ENCODE data around the gene CDKN2B. TPM values are rescaled to one million over a fixed set of nuclear protein-coding genes. Genes with fewer than 3 reads are reported as not detected.

The CDKN2B gene
- total and polyA plus RNA-seq, 2 experiments from 2014 or later, result 0.21 to 1.8 TPM

DNA sequence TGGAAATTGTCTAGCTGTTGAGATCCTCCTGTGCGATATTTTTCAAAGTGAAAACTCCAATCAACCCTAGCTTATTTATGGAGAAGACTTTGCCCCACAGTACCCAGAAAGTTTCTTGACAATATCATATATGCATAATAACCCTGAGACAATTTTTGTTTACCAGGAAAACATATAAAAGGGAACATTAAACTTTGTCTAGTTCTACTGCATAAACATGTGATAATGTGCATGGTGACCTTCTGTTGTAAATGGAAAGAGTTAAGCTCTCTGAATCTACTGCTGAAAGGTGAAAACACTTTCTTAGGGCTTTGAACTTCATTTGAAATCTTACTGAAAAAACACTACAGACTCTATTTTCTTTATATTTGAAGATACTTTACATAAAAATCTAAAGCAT, 32.2 kb upstream of the CDKN2B start:
- TF ChIP-seq, protein P1, sequence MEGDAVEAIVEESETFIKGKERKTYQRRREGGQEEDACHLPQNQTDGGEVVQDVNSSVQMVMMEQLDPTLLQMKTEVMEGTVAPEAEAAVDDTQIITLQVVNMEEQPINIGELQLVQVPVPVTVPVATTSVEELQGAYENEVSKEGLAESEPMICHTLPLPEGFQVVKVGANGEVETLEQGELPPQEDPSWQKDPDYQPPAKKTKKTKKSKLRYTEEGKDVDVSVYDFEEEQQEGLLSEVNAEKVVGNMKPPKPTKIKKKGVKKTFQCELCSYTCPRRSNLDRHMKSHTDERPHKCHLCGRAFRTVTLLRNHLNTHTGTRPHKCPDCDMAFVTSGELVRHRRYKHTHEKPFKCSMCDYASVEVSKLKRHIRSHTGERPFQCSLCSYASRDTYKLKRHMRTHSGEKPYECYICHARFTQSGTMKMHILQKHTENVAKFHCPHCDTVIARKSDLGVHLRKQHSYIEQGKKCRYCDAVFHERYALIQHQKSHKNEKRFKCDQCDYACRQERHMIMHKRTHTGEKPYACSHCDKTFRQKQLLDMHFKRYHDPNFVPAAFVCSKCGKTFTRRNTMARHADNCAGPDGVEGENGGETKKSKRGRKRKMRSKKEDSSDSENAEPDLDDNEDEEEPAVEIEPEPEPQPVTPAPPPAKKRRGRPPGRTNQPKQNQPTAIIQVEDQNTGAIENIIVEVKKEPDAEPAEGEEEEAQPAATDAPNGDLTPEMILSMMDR (IDR thresholded peaks at IDR 0.05; ENCODE audit: low read depth, low read length), result no peak
- Histone ChIP-seq H3K9me3 (ENCODE audit: low read depth) (no peaks in the 10 kb centered on the region), H3K4me3 (no peak overlapping the region), H3K27ac (no peak overlapping the region), H3K27me3 (peaks cover 3% of the 10 kb centered on the region), H3K4me1 (ENCODE audit: low read depth) (no peaks in the 10 kb centered on the region), H3K36me3 (no peaks in the 10 kb centered on the region)
- no peak for DNase-seq (ENCODE audit: low read depth in 1 of 2, low spot score in 1 of 2)

DNA sequence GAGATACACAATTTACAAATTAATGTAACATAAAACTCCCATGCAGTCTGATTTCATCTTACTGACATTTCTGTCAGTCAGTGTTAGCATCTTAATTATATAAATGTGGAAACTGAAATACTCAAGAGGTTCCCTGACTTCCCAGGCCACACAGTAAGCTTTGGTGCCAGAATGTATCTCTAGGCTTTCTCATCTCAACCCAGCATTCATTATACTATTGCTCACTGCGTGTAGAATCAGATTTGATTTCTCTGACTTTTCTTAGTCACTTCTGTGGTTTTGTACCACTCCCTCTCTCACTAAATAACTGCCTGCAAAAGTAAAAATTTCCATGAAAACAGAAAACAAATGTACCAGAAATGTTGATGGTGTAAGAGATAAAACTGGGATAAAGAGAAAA, 31.7 kb upstream of the CDKN2B start:
- no peaks in the 10 kb centered on the region for H3K9me3 ChIP-seq (ENCODE audit: low read depth)
- H3K27ac ChIP-seq, result no peak overlapping the region
- H3K36me3 ChIP-seq, result no peaks in the 10 kb centered on the region
- DNase-seq (ENCODE audit: low read depth in 1 of 2, low spot score in 1 of 2), result peak in 1 of 2 donors; percentile 51
- TF ChIP-seq, protein P1 (IDR thresholded peaks at IDR 0.05; ENCODE audit: low read depth, low read length), result no peak
- H3K4me1 ChIP-seq (ENCODE audit: low read depth), result no peaks in the 10 kb centered on the region
- H3K4me3 ChIP-seq, result no peak overlapping the region
- H3K27me3 ChIP-seq, result peaks cover 3% of the 10 kb centered on the region

DNA sequence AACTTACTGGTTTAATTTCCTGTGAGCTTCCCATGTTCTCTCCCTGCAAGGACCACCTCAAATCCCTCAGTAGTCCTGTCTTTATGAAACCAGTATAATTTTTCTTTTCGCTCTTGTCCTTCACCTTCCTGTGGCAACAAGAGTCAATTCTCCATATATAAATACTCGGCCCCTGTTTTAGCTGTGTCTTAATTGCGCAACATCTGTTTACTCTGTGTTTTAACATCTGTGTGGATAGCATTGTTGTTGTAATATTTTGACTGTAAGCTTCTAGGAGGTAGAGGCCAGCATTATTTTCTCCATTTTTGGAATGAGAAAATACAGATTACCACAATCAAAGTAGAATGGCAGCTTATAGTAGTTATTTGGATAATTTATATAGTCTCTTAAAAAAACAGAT, 30.2 kb upstream of the CDKN2B start:
- DNase-seq (ENCODE audit: low read depth in 1 of 2, low spot score in 1 of 2), result peak in 1 of 2 donors; percentile 49
- H3K4me1 ChIP-seq (ENCODE audit: low read depth), result no peaks in the 10 kb centered on the region
- H3K36me3 ChIP-seq, result no peaks in the 10 kb centered on the region
- H3K27ac ChIP-seq, result no peak overlapping the region
- no peaks in the 10 kb centered on the region for H3K27me3 ChIP-seq
- TF ChIP-seq, protein P1 (IDR thresholded peaks at IDR 0.05; ENCODE audit: low read depth, low read length), result no peak
- H3K9me3 ChIP-seq (ENCODE audit: low read depth), result no peaks in the 10 kb centered on the region
- H3K4me3 ChIP-seq, result no peak overlapping the region

DNA sequence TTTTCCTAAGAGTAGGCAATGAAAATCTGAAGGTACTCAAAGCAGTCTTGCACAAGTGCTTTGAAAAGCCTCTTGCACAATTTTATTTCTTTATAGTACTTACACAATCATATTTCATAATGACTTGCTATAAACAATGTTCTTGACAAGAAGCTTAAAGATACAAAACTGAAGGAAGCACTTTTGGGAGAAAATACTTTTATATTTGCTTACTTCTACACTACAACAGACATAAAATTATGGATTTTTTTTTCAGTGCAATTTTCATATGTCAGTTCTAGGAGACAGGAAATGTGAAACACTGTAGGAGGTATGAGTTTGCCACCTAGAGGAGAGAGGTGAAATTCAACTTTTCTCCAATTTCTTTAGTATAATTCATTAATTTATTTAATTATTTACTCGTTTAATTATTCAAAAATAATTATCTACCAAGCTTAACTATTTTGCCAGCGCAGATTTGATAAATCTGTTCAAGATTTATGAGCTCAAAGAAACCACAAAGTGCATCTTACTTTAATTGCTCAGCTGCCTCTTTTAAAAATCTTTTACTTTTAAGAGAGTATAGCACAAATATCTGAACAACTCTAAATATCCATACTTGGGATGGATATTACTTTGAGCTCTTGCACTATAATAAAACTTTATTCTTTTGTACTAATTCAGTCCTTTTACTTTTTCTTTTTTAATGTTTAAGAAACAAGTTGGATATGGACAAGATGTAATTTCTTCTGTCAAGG, 29.0 kb upstream of the CDKN2B start:
- peak in 1 of 2 donors; percentile 64 for DNase-seq (ENCODE audit: low read depth in 1 of 2, low spot score in 1 of 2)
- TF ChIP-seq, protein P1 (IDR thresholded peaks at IDR 0.05; ENCODE audit: low read depth, low read length), result peak; percentile 49
- H3K27ac ChIP-seq, result no peak overlapping the region
- no peaks in the 10 kb centered on the region for H3K9me3 ChIP-seq (ENCODE audit: low read depth)
- no peak overlapping the region for H3K4me3 ChIP-seq
- H3K27me3 ChIP-seq, result no peaks in the 10 kb centered on the region
- no peaks in the 10 kb centered on the region for H3K36me3 ChIP-seq
- H3K4me1 ChIP-seq (ENCODE audit: low read depth), result no peaks in the 10 kb centered on the region

DNA sequence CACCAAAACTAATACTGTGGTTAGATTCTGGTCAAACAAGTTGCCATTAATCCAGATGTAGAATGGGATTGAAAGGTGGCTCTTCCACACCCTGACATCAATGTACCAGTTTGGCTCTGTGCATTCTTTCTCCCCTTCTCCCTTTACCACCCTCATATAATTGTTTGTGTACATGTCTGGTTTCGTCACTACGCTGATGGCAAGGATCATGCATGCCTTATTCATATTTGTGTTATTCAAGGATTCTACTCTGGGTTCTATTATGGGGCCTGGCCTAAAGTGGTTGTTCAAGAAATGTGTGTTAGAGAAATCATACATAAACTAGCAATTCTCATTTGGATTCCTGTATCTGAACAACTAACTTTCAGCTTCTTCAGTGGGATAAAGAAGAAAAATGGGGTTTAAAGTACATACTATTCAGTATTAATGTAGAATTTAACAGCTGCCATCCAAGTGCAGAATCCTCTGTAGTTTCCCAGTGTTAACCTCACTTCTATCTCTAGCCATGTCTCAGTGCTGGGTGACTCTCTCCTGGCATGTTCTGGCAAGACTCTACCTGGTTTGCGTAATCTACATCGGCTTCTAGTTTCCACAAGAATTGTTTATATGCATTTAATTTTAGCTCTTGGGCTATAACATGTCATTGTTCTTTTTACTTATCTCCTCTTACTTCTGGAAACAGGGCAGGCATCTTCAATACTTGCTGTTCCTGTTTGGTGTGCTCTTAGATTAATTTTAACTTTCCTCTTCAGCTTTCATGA, 27.9 kb upstream of the CDKN2B start:
- Histone ChIP-seq H3K27ac (no peak overlapping the region), H3K9me3 (ENCODE audit: low read depth) (no peaks in the 10 kb centered on the region), H3K4me3 (no peak overlapping the region), H3K4me1 (ENCODE audit: low read depth) (no peaks in the 10 kb centered on the region), H3K27me3 (no peaks in the 10 kb centered on the region), H3K36me3 (no peaks in the 10 kb centered on the region)
- peak in 1 of 2 donors; percentile 33 for DNase-seq (ENCODE audit: low read depth in 1 of 2, low spot score in 1 of 2)
- TF ChIP-seq, protein P1 (IDR thresholded peaks at IDR 0.05; ENCODE audit: low read depth, low read length), result no peak

All from cardiac muscle cell (in vitro differentiated cells and primary cell).